T-helper 2 cell (primary cell): ENCODE results near the gene ROBO2.

Source experiments
- DNase-seq, 5 experiments: peaks; one replicate each; pipeline versions ENCODE4 v3.0.0 to v3.0.0-alpha.2; 2012 to 2022

Gene ROBO2

DNA sequence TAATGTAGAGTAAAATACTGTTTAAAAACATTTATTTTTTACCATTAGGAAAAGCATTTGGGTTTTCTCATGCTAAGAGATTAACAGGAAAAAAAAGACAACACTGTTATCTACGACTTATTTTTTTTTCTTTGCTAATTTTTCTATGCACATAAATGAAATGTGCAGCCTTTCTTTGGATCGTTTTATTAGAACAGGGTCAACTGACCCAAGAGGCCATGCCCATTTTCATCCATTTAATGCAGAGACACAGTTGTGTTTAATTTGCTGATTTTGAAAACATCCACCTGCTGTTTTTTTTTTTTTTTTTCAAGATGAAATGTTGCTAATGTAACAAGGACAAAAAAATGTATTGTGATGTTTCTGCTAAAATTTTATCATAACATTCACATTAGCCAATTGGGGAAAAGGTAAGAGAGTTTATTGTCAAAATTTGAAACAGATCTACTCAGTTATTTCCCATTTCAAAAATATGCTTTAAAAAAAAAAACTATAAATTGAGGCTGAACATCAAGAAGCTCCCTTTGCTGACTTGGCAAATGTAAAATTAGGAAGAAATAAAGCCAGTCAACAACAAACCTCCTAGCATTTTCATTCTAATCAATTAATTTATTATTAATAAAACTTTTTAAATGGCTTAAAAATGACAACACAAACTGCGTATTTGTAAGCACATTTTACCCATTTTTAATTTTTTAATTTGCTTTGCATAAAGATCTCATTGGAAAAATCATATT lies 485.2 kb downstream of the ROBO2 start:
- DNase-seq, result no peak

DNA sequence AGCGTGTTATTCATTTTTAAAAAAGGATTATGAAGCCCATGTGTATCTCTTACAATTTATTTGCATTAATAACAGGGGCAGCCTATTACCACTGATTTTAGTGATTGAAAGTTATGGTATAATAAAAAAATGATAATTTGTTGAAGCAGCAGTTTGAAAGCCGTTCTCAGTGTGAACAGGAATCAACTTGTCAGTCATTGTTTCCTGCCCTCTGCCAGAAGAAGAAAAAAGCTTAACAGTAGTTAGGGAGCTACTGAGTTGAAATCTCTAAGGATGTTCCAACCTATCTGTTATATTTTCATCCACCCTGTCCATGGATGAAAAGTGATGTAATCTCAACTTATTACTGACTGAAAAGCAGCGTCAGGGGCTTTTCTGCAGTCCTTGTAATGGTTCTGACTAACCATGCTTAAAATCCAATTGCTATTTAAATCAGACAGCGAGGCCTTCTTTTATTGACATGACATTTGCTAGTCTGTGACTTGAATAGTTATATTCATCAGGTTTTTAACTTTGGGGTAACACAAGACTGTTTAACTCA lies 486.7 kb downstream of the ROBO2 start:
- no peak for DNase-seq

DNA sequence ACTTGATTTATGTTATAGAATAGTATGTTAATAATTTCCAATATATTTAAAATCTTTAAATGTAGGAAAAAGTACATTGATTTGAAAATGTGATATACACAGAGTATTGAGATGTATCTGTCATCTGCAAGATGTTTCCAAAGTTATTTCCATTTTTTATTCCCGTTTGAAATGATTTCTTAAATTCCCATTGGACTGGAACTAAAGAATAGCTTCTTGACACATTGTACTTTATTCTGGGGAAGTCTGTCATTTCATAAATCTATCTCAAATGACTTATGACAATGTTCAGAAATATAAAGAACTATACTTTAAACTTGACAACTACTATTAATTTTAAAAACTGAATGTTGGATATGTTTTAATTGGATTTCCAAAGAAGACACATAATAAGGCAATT lies 489.6 kb downstream of the ROBO2 start:
- no peak for DNase-seq

DNA sequence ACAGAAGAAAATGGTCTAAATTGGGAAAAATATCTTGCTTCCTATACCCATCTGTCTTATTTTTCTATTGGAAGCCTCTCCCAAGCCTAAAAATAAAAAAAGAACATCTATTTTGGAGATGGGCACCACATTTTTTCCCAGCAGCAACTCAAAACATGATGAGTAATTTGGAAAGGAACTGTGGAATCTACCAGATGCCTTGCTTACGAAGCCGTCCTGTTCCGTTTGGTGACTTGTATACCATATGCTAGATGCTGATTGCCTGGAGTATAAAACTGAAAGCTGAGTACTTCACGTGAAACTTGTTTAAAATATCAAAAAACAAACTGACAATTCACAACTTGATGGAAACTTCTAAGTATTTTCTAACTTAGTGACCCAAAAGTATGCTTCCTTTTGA lies 491.0 kb downstream of the ROBO2 start:
- DNase-seq, result no peak

DNA sequence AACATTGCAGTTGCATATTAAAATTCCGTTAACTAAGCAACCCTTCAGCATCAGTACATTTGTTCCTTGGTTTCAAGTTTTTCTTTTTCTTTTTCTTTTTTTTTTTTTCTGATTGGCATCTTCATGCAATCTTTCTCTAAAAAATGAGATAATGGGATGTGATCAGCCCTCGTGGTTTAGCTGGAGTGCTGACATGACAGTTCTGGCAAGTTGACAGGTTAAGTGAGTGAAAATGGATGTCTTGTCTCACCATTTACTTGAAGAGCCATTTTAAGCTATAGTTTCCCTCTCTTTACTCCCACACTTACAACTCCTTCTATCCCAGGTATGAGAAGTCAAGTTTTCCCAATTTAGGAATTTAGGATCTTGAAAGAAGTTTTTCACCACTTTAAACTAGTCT lies 495.2 kb downstream of the ROBO2 start:
- DNase-seq, result no peak

DNA sequence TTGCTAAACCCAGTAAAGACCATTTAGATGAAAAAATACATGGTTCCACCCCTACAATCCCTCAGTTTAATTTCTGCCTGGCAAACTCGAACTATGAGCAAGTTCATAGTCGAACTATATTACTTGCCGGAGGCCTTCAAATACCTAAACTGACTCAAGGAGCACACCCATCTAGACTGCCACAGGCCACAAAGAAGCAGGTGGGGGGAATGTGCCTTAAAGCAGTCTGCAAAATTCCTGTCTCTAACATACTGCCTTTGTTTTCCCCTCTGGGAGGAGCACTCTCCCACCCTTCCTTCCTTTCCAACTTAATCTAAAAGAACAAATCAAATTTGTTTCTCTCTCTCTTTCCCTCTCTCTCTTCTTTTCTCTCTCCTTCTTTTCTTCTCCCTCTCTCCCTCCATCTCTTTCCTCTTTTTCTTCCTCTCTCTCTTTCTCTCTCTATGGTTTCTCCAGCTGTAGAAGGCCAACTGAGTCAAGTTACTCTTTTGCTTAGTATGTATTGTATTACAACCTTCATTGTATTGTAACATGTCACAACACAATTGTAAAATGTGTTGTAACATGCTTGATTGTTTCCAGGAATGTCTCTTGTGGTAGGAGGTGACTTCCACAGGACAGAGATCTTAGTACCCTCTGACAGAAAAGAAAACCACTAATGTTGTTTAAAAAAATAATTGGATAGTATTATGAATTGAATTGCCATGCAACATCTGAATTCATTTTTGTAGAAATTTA lies 496.3 kb downstream of the ROBO2 start:
- no peak for DNase-seq

DNA sequence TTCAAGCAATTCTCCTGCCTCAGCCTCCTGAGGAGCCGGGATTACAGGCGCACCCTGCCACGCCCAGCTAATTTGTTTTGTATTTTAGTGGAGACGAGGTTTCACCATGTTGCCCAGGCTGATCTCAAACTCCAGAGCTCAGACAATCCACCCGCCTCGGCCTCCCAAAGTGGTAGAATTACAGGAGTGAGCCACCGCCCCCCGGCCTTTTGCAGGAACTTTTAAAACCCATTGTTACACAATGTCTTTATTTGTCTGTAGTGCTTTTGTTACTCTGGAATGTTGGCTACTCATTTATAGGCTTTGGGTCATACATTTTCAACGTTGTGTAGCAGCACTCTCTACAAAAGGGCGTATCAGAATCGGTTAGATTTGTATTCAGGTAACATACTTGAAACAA lies 499.1 kb downstream of the ROBO2 start:
- no peak for DNase-seq

DNA sequence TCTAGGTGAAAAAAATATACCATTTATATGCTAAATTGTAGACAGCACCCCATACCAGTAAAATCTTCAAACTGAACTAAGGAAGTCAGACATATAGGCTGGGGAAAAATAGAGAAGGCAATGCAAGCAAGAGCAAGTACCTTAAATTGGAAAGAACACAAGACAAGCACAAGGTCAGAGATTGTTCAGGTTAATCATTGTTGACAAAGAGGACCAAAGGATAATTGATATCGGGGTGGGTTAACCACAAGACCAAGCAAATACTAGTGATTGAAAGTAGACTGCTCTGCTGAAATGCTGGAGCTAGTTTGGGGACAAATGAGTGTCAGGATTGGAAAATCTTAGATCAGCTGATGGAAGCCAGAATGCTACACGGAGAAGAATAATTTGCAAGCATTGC lies 499.8 kb downstream of the ROBO2 start:
- no peak for DNase-seq

DNA sequence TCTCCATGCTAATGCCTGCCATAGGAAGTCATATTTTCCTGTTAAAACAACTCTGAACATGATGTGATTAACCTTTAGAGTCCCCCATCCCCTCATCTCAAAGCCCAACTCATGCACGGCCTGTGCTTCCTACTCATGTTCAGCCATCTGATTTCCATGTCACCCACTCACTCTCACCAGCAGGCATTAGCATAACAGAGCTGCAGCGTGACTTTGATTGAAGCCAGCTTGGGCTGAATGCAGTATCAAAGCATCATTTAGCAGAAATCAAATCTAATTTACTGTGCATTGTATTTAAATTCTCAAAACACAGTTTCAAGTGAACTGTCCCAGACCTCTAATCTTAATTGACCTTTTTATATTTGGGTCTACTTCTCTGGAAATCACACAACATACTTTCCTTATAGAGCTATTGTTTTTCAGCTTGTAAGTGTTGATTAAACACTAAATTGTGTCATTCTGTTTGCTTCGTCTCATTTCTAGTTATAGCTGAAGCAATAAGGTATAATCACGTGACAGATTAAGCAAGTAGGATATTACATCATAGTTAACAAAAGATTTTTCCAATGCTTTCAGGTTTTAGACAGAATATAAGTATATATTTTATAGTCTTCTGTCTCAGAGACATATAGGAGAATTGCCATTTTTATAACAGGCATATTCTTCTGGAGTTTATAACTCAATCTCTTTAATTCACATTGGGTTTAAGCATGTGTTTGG lies 501.5 kb downstream of the ROBO2 start:
- no peak for DNase-seq

DNA sequence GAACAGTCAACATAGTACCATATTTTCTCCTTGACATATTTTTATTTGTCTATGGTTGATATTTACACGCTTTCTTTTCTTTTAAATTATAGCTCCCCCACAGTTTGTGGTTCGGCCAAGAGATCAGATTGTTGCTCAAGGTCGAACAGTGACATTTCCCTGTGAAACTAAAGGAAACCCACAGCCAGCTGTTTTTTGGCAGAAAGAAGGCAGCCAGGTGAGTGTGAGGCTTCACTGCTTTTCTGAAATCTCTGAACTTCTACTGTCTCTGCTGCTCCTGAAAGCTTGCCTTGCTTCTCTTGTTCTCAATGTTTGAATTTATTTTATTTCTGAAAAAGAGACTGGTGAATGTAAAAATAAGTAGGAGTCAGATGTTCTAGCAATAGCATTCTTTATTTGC lies 506.3 kb downstream of the ROBO2 start:
- no peak for DNase-seq

DNA sequence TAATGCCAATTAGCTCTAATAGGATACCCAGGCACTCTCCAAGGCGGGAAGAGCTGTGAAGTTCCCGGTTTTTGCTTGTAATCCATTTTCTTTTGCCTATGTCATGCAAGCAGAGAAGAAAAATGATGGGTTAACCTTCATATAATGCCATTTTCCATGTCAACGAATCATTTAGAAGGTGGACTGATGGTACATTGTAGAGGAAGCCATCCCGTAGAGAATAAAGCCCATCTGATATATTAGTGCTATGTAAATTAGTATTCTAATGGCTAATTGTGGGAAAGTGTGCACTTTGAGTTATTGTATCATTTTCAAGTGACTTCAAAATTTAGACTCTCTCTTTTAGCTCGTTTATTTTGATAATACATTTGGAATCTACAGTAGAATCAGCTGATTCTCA lies 509.1 kb downstream of the ROBO2 start:
- no peak for DNase-seq

DNA sequence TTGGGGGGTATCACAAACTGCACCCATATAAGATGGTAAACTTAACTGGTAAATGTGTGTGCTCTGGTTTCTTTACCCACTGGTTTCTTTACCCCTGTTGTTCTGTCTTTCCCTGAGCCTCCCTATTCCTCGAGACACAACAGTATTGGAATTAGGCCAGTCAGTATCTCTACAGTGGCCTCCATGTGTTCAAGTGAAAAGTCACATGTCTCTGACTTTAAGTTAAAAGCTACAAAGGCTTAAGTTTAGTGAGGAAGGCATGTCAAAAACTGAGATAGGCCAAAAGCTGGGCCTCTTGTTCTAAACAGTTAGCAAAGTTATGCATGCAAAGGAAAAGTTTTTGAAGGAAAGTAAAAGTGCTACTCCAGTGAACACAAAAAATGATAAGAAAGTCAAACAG lies 513.3 kb downstream of the ROBO2 start:
- no peak for DNase-seq

DNA sequence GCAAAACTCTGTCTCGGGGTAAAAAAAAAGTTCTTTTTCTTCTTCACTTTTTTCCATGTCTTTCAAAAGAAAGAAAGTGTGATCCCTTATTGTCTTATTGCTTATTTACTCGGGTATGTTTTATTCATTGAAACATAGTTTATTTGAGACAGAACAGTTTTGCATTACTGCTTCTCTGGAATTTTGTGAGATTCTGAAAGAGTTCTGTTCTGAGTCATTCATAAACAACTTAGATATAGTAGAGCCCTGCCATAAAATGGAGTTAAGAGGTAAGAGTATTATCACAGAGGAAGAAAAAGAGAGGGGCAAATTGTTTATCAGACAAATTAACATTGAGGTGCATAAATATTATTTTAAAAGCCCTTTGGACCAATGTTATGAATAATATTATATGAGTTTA lies 522.2 kb downstream of the ROBO2 start:
- DNase-seq, result no peak

DNA sequence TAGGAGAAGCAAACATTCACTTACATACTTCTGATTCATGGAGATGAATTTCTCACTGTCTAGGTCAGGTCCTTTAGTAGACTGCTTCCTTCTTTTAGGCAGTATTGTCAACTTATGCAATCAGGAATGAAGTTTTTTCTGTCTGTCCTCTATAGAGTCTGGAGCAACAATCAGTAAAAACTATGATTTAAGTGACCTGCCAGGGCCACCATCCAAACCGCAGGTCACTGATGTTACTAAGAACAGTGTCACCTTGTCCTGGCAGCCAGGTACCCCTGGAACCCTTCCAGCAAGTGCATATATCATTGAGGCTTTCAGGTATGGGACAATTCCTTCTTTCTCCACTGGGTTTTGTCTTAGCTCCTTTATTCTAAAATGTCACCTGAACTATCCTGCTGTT lies 523.1 kb downstream of the ROBO2 start:
- no peak for DNase-seq

DNA sequence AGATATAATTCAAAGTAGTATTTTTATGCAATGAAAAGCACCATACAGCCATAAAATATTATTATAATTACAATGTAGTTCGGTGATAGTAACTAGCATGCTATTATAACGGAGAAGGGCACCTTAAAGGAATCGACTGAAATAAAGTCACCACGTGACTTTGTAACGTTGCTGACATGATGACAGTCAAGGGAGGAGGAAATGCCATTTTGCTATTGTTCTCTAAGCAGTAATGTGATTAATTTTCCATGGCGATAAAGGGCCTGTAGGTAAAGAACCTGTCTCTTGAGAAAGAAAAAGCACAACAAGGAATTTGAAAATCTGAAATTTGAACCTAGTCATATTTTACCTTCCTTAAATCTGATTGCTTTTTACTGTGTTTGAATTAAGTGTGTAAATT lies 526.2 kb downstream of the ROBO2 start:
- DNase-seq, result no peak

DNA sequence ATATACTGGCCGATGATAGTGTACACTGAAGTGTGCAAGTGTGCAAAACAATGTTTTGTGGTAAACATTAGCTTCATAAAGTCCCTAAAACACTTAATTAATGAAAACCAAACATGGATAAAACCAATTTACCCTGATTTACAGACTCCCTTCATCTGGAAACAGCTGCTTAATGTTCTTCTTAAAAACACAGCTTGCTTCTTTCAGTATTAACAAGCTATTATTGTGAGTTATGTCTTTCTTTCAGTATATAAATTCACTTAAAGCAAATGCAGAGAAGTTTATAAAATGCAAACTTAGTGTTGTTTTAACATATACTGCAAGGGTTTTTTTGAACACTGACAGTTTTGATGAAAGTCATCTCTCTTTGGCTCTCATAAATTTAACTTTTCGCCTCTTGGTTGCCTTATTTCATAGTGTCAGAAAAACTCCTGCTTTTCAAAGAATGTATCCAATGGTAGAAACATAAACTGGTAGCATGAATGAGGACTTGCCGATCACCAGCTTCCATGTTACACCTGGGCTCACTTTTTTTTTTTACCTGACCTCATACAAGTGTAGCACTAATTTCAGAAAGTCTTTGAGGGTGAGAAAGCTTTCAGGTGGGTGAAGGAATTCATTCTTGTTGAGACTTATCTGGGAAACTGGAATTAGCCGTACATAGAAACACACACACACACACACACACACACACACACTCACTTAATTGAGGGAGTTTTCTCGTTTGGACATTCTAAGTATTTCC lies 532.2 kb downstream of the ROBO2 start:
- no peak for DNase-seq

DNA sequence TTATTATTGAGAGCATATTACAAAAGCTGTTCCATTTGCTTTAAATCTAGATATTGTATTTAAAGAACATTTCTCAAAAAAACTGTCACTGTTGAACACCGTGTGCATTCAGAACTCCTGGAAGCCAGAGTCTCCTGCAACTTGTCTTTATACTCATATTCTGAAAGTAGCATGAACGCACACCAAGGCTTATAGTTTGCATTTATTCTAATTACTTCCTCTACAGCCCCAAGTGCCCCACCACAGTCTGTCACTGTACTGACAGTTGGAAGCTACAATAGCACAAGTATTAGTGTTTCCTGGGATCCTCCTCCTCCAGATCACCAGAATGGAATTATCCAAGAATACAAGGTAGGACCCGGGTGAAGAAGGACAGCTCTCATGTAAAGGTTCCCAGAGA lies 537.4 kb downstream of the ROBO2 start:
- no peak for DNase-seq

DNA sequence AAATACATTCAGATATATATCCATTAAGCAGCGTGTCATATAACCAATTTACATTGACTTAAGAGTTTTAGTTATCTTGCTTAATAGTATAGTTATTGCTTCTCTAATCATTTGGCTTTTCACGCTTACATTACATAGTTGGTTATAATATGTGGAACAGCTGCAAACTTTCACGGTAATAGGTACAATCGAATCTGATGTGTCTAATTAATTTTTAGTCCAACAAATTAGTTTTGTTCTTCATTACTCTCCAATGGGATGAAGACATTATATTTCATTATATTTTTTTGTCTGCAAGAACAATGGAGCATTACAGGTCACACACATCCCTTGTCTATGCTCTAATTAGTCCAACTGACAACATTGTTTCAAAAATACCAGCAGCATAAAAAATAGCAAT lies 546.3 kb downstream of the ROBO2 start:
- DNase-seq, result no peak

DNA sequence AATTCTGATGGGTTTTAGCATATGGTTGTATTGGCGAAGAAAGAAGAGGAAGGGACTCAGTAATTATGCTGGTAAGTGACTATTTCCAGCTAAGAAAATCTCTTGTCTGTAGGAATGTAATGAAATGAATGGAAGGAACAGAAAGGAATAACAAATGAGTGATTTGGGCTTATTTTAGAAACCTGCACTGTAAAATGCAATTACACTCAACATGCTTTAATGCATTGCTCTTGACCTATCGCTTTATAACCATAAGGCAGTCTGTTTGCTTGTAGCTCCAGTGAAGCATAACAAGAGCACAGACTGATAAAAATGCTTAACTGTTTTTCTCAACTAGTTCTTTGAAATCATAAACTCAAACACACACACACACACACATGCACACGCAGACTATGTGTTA lies 549.0 kb downstream of the ROBO2 start:
- no peak for DNase-seq

DNA sequence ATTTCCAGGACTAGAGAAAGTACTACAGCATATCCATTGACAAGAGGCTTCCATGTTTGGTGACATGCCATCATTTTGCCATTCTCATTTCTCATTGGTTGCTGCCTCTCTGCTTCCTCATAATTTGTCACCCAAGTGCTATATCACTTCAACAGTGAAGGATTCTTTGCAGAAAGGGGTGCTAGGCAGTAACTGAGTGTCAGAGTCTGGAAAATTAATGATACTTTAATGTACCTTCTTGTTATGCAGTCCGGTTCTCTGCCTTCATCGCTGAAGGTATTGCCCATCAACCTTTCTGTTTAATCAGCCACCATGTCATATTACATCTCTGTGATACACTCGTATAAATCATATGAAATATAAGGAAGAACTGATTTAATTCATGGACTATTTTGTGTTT lies 550.3 kb downstream of the ROBO2 start:
- no peak for DNase-seq

DNA sequence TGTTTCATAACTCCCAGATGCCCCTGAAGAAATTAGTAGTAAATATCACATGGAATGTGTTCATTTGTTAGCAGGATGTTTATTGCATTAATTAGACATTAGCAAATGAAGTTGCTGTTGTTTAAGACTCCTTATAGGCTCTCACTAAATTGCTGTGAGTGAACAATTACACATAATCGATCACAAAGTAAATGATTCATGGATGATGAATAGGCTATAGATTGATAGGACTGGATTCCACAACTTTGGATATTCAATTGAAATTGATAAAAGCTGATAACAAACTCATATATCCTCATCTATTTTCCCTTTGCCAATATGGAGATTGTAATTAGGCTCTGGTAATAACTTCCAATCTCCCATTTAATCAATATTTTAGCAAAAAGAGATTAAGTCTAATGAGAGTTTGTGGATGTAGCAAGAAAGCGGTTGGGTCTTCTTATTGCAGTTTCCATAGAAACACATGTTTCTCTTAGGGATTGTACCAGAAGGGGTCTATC lies 555.5 kb downstream of the ROBO2 start:
- no peak for DNase-seq

DNA sequence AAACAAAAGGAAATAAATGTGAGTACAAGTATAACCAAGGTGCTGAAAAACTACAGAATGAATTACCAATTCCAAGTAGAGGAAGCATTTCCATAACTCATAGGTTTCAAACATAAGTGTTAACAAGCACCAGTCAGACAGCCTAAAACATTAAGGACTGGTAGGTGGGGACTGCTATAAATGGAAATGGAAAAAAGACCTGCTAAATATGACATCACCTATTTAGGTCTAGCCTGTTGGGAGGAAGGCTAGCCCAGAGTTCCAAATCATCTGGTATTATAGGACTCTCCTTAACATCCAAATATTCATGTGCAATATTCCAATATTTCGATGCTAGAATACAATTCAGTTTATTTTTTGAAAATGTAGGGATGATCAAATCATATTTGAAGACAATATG lies 560.0 kb downstream of the ROBO2 start:
- DNase-seq, result no peak
